Cardiac muscle cell (in vitro differentiated cells and primary cell): Measurements from ENCODE around the gene PHAF1. TPM values are rescaled to one million over a fixed set of nuclear protein-coding genes. Genes with fewer than 3 reads are reported as not detected.

Experiments used
- DNase-seq, 2 donors: peaks; one replicate each; pipeline versions ENCODE4 v3.0.0 to v3.0.0-alpha.2; 2010 to 2017; ENCODE audit warnings: low read depth in 1 of 2, low spot score in 1 of 2
- H3K27ac ChIP-seq: fragments of 200-600 bp; sonication (generic); 2 replicates; pipeline ENCODE4 v1.5.1; 2016
- H3K27me3 ChIP-seq: fragments of 200-600 bp; sonication (generic); 2 replicates; pipeline ENCODE4 v1.6.0; 2016; ENCODE audit warnings: control low read depth
- H3K36me3 ChIP-seq: fragments of 200-600 bp; sonication (generic); 2 replicates; pipeline ENCODE4 v1.5.1; 2016; ENCODE audit warnings: control low read depth
- H3K4me1 ChIP-seq: fragments of 200-600 bp; sonication (generic); 2 replicates; pipeline ENCODE4 v1.8.1; 2017; ENCODE audit warnings: low read depth, mild to moderate bottlenecking, mixed run types
- H3K4me3 ChIP-seq: fragments of 200-600 bp; sonication (generic); 2 replicates; pipeline ENCODE4 v1.5.1; 2016; ENCODE audit warnings: mild to moderate bottlenecking
- H3K9me3 ChIP-seq: fragments of 200-600 bp; sonication (generic); 2 replicates; pipeline ENCODE4 v1.5.1; 2017; ENCODE audit warnings: low read depth, mild to moderate bottlenecking, control low read depth
- CTCF ChIP-seq: IDR thresholded peaks from 2 replicates; pipeline ENCODE4 v1.5.1; 2012; ENCODE audit warnings: low read depth, mild to moderate bottlenecking, low read length
- polyA plus RNA-seq: library from polyadenylated mRNA; unstranded; fragments of >200 nt; fragmentation: Nextera tagmentation; extraction: Ambion mirVana; gene quantifications from 2 replicates; pipeline ENCODE4 v1.2.1, GENCODE V29; 2016
- total RNA-seq: library from RNA; depleted of rRNA; stranded (reverse); fragments of >200 nt; gene quantifications from 2 replicates; pipeline ENCODE4 v1.2.3, GENCODE V29; 2016

PHAF1 gene
- total and polyA plus RNA-seq, 2 experiments from 2014 or later = 10.3 to 18.1 TPM

- Histone ChIP-seq H3K4me3 (no peak overlapping the region), H3K9me3 (no peaks in the 10 kb centered on the region), H3K36me3 (no peaks in the 10 kb centered on the region), H3K27me3 (peaks cover 97% of the 10 kb centered on the region), H3K27ac (no peak overlapping the region), H3K4me1 (no peaks in the 10 kb centered on the region)
- DNase-seq = no peak
- TF ChIP-seq CTCF = no peak
Observed at GRCh38 chr16:67157106-67157748, 47.5 kb downstream of the PHAF1 start.

GRCh38 chr16:67157892-67158635 lies 48.3 kb downstream of the PHAF1 start:
- DNase-seq = no peak
- no peak for TF ChIP-seq CTCF

GRCh38 chr16:67158637-67159600 lies 49.2 kb downstream of the PHAF1 start:
- Histone ChIP-seq H3K27ac (no peak overlapping the region), H3K27me3 (peaks cover 97% of the 10 kb centered on the region), H3K4me1 (peaks cover 6% of the 10 kb centered on the region), H3K4me3 (peak overlapping the region; percentile 59), H3K36me3 (no peaks in the 10 kb centered on the region), H3K9me3 (no peaks in the 10 kb centered on the region)
- TF ChIP-seq CTCF = no peak
- peak; percentile 34 to 43 for DNase-seq

More at GRCh38 chr16:67157892-67158635, 48.3 kb downstream of the PHAF1 start:
- Histone ChIP-seq H3K4me1 (peaks cover 4% of the 10 kb centered on the region), H3K36me3 (no peaks in the 10 kb centered on the region), H3K27me3 (peaks cover 97% of the 10 kb centered on the region), H3K9me3 (no peaks in the 10 kb centered on the region), H3K4me3 (no peak overlapping the region), H3K27ac (no peak overlapping the region)

- H3K36me3 ChIP-seq = no peaks in the 10 kb centered on the region
- no peak for DNase-seq
- H3K27ac ChIP-seq = no peak overlapping the region
- peaks cover 97% of the 10 kb centered on the region for H3K27me3 ChIP-seq
- H3K4me1 ChIP-seq = peaks cover 6% of the 10 kb centered on the region
- TF ChIP-seq CTCF = no peak
- H3K9me3 ChIP-seq = no peaks in the 10 kb centered on the region
- no peak overlapping the region for H3K4me3 ChIP-seq
Observed at GRCh38 chr16:67161595-67162058, 51.9 kb downstream of the PHAF1 start.

GRCh38 chr16:67162506-67163163 lies 52.9 kb downstream of the PHAF1 start:
- peaks cover 97% of the 10 kb centered on the region for H3K27me3 ChIP-seq
- H3K4me1 ChIP-seq = peaks cover 6% of the 10 kb centered on the region
- H3K27ac ChIP-seq = no peak overlapping the region
- no peaks in the 10 kb centered on the region for H3K36me3 ChIP-seq
- TF ChIP-seq CTCF = no peak
- DNase-seq = peak in 1 of 2 donors; percentile 34
- H3K9me3 ChIP-seq = no peaks in the 10 kb centered on the region
- H3K4me3 ChIP-seq = peak overlapping the region; percentile 33
